Endothelial cell of umbilical vein (primary cell): Measurements from ENCODE around the gene AEBP1. TPM values are rescaled to one million over a fixed set of nuclear protein-coding genes. Genes with fewer than 3 reads are reported as not detected.

Experiments used
- BruUV-seq: library from RNA; stranded (reverse); fragments of 400-500 nt; replicated peaks from 2 replicates; lab custom pipeline; 2021; lab: Mats Ljungman, UMichigan
- CTCF ChIA-PET: fragments of 300-600, 350-600 bp; sonication (Branson Sonifier 250); formaldehyde crosslinking; loops from one replicate; lab custom pipeline; 2021; ENCODE audit warnings: antibody characterized with exemption, inconsistent platforms; lab: Charles Lee
- POLR2A ChIA-PET: fragments of 300-600, 350-600 bp; sonication (Branson Sonifier 250); formaldehyde crosslinking; loops from one replicate; lab custom pipeline; 2021; ENCODE audit warnings: antibody characterized with exemption, inconsistent platforms; lab: Charles Lee
- DNase-seq: peaks from one replicate; pipeline ENCODE4 v3.0.0-alpha.2; 2011; ENCODE audit warnings: low read depth, low spot score
- FAIRE-seq: peaks from 2 replicates; lab custom pipeline; 2011; peaks lifted over from hg19 to GRCh38; lab: Jason Lieb, UNC
- H2AFZ ChIP-seq: 2 replicates; pipeline ENCODE4 v1.6.0; 2012; ENCODE audit warnings: low read depth, low read length, control low read depth, inconsistent platforms
- H3K27ac ChIP-seq: 2 replicates; pipeline ENCODE4 v1.5.1; 2011; ENCODE audit warnings: low read depth, mild to moderate bottlenecking, control low read depth, low read length, moderate library complexity; ENCODE audit not compliant: insufficient read depth
- H3K27me3 ChIP-seq, 2 experiments: 2 replicates each; pipeline versions ENCODE4 v1.6.0 to v1.6.1; 2011; ENCODE audit warnings: low read length in 2 of 2, mixed read lengths in 1 of 2; ENCODE audit not compliant: control insufficient read depth in 2 of 2, insufficient read depth in 2 of 2
- H3K36me3 ChIP-seq, 2 experiments: 2 replicates in 1 of 2; 3 replicates in 1 of 2; pipeline ENCODE4 v1.5.1; 2011; ENCODE audit warnings: low read length in 2 of 2, mild to moderate bottlenecking in 1 of 2, moderate library complexity in 1 of 2; ENCODE audit not compliant: control insufficient read depth in 2 of 2, insufficient read depth in 2 of 2; ENCODE audit errors: extremely low read depth in 1 of 2
- H3K4me1 ChIP-seq: 3 replicates; pipeline ENCODE4 v1.5.1; 2011; ENCODE audit warnings: mild to moderate bottlenecking, low read length; ENCODE audit not compliant: control insufficient read depth, insufficient read depth; ENCODE audit errors: extremely low read depth
- H3K4me2 ChIP-seq: 2 replicates; pipeline ENCODE4 v1.6.1; 2011; ENCODE audit warnings: low read length, control low read depth, mixed read lengths; ENCODE audit not compliant: insufficient read depth
- H3K4me3 ChIP-seq, 3 experiments: fragments of 200-600 bp in 1 of 3; sonication (generic), shearing (Covaris generic) in 1 of 3; replicated peaks in 1 of 3; 2 replicates each; pipeline ENCODE4 v1.5.1; 2011 to 2016; ENCODE audit warnings: control low read depth in 3 of 3, low read length in 3 of 3, mild to moderate bottlenecking in 2 of 3, inconsistent platforms in 1 of 3, low read depth in 1 of 3, moderate library complexity in 1 of 3; ENCODE audit not compliant: insufficient read depth in 1 of 3
- H3K79me2 ChIP-seq: 2 replicates; pipeline ENCODE4 v1.6.0; 2012; ENCODE audit warnings: low read length, inconsistent platforms; ENCODE audit not compliant: control insufficient read depth, insufficient read depth
- H3K9ac ChIP-seq: replicated peaks from 2 replicates; pipeline ENCODE3; 2011; ENCODE audit warnings: low read length, control low read depth; ENCODE audit not compliant: insufficient read depth; ENCODE audit errors: extremely low read depth
- H3K9me1 ChIP-seq: replicated peaks from 3 replicates; pipeline ENCODE4 v1.6.0; 2011; ENCODE audit warnings: mild to moderate bottlenecking, low read length; ENCODE audit not compliant: control insufficient read depth, insufficient read depth; ENCODE audit errors: extremely low read depth
- H3K9me3 ChIP-seq: replicated peaks from 2 replicates; pipeline ENCODE4 v1.5.1; 2012; ENCODE audit warnings: low read length, inconsistent platforms; ENCODE audit not compliant: control insufficient read depth, insufficient read depth
- H4K20me1 ChIP-seq: replicated peaks from 2 replicates; pipeline ENCODE3; 2011; ENCODE audit warnings: mild to moderate bottlenecking, low read length; ENCODE audit not compliant: control insufficient read depth, insufficient read depth; ENCODE audit errors: extremely low read depth
- EZH2 ChIP-seq: IDR thresholded peaks from 2 replicates; pipeline ENCODE4 v1.6.1; 2012; ENCODE audit warnings: borderline replicate concordance, low read depth, mild to moderate bottlenecking, moderate library complexity, low read length, inconsistent platforms; ENCODE audit not compliant: severe bottlenecking
- FOS ChIP-seq: IDR thresholded peaks from 2 replicates; pipeline ENCODE4 v1.6.1; 2011; ENCODE audit warnings: mild to moderate bottlenecking, low read length, moderate library complexity, borderline replicate concordance; ENCODE audit not compliant: insufficient read depth
- GATA2 ChIP-seq: IDR thresholded peaks from 2 replicates; pipeline ENCODE4 v1.7.0; 2011; ENCODE audit warnings: low read depth, mild to moderate bottlenecking, moderate library complexity, mixed read lengths, low read length; ENCODE audit not compliant: insufficient read length, insufficient read depth
- JUN ChIP-seq: IDR thresholded peaks from 2 replicates; pipeline ENCODE4 v1.6.1; 2011; ENCODE audit warnings: borderline replicate concordance, low read depth; ENCODE audit not compliant: insufficient read length, insufficient read depth
- MYC ChIP-seq: IDR thresholded peaks from one replicate; pipeline ENCODE4 v1.6.1; 2011; ENCODE audit warnings: mild to moderate bottlenecking, low read depth, low read length
- POLR2A ChIP-seq: IDR thresholded peaks from 2 replicates; pipeline ENCODE4 v1.6.1; 2012; ENCODE audit warnings: low read depth, mild to moderate bottlenecking, control low read depth, low read length
- POLR2AphosphoS5 ChIP-seq: IDR thresholded peaks from 2 replicates; pipeline ENCODE4 v1.6.1; 2012; ENCODE audit warnings: low read depth, mild to moderate bottlenecking, control low read depth, low read length, moderate library complexity; ENCODE audit not compliant: insufficient read depth
- dilution Hi-C: fragments of 300-500 bp; cut with MboI; formaldehyde crosslinking; loops from one replicate; pipeline ENCODE4 v1.15.0; 2019; ENCODE audit warnings: low sequenced_read_pairs; ENCODE audit not compliant: extremely low pct_ligation_motif_present
- intact Hi-C: fragments of 100-400 bp; cut with micrococcal nuclease; formaldehyde crosslinking; loops from one replicate; pipeline ENCODE4 v1.10.0; 2022
- polyA plus RNA-seq, 4 experiments: library from polyadenylated mRNA; depleted of rRNA in 3 of 4; stranded (reverse) in 3 of 4; unstranded in 1 of 4; fragments of >200 nt; gene quantifications; 2 replicates each; pipeline versions ENCODE4 v1.2.1 to v1.2.3, GENCODE V29; 2011 to 2012; ENCODE audit warnings: missing spikeins in 1 of 4
- total RNA-seq: library from RNA; stranded (reverse); gene quantifications from 2 replicates; pipeline ENCODE4 v1.2.3, GENCODE V29; 2021
- TF ChIP-seq, protein P1 (sequence below): IDR thresholded peaks from 2 replicates; pipeline ENCODE4 v1.6.1; 2011; ENCODE audit not compliant: insufficient read depth, insufficient read length
- TF ChIP-seq, protein P2 (sequence below), 2 donors: IDR thresholded peaks; 1 replicate in 1 of 2; 2 replicates in 1 of 2; pipeline ENCODE4 v1.5.1; 2011; ENCODE audit warnings: low read length in 2 of 2, mild to moderate bottlenecking in 2 of 2, moderate library complexity in 2 of 2, control low read depth in 1 of 2, inconsistent platforms in 1 of 2, low read depth in 1 of 2; ENCODE audit not compliant: insufficient read depth in 1 of 2; ENCODE audit errors: extremely low read depth in 1 of 2

The AEBP1 gene
- total and polyA plus RNA-seq, 2 donors (not counting 3 experiments of a cell fraction or from before 2014, with no cell fraction given) = 20.6 to 48.0 TPM

DNA sequence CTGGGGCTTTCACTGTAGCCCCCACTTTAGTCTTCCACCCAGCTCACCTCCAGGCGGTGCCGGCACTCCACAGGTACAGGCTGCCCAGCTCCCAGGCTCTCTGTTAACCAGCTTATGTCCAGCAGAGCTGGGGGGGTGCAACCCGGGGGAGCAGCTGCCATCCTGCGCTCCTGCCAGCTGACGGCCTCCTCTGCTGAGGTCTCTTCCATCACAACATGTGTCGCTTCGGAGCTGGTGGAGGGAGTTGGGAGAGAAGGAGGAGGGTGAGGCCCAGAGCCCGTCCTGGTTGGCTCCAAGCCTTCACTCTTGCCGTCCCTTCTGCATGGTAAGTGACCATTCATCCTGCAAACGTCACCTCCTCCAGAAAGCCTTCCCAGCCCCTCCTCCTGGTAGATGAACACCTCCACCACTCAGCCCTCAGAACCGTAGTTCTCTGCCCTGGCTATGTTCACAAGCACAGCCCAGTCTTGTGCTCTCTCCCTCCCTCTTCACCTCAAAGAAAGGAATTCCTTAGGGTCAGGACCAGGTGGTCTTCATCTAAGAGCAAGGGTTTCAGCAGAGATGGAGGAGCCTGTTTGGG lies 23.4 kb upstream of the AEBP1 start:
- DNase-seq (no peak), FAIRE-seq (no peak)
- BruUV-seq = no TSS peak
- Histone ChIP-seq H2AFZ (no peak overlapping the region), H3K4me2 (no peak overlapping the region), H3K9me3 (no peaks in the 10 kb centered on the region), H3K4me3 (no peak overlapping the region), H3K36me3 (peaks cover 0 to 18% of the 10 kb centered on the region in 2 experiments), H3K79me2 (no peaks in the 10 kb centered on the region), H4K20me1 (no peaks in the 10 kb centered on the region), H3K9ac (no peak overlapping the region), H3K27me3 (no peaks in the 10 kb centered on the region), H3K4me1 (peaks cover 4% of the 10 kb centered on the region), H3K27ac (no peak overlapping the region), H3K9me1 (no peaks in the 10 kb centered on the region)
- dilution Hi-C loops = no loop called here
- intact Hi-C loops = no loop called here
- CTCF ChIA-PET = interaction anchor here (0.7 to 1.8 kb wide), 3 partner anchors 8 to 44 kb away, joined by 3 to 8 read pairs (median 4); no protein-coding TSS in a partner anchor
- POLR2A ChIA-PET = no interaction called here
- TF ChIP-seq FOS (no peak), MYC (no peak), POLR2A (no peak), GATA2 (no peak), JUN (no peak), POLR2AphosphoS5 (no peak), EZH2 (no peak)
- TF ChIP-seq, protein P1, sequence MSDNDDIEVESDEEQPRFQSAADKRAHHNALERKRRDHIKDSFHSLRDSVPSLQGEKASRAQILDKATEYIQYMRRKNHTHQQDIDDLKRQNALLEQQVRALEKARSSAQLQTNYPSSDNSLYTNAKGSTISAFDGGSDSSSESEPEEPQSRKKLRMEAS = no peak
- TF ChIP-seq, protein P2, sequence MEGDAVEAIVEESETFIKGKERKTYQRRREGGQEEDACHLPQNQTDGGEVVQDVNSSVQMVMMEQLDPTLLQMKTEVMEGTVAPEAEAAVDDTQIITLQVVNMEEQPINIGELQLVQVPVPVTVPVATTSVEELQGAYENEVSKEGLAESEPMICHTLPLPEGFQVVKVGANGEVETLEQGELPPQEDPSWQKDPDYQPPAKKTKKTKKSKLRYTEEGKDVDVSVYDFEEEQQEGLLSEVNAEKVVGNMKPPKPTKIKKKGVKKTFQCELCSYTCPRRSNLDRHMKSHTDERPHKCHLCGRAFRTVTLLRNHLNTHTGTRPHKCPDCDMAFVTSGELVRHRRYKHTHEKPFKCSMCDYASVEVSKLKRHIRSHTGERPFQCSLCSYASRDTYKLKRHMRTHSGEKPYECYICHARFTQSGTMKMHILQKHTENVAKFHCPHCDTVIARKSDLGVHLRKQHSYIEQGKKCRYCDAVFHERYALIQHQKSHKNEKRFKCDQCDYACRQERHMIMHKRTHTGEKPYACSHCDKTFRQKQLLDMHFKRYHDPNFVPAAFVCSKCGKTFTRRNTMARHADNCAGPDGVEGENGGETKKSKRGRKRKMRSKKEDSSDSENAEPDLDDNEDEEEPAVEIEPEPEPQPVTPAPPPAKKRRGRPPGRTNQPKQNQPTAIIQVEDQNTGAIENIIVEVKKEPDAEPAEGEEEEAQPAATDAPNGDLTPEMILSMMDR (IDR thresholded peaks at IDR 0.05; ENCODE audit: extremely low read depth in 1 of 2, insufficient read depth in 1 of 2, low read depth in 1 of 2, low read length in 2 of 2) = no peak
